ENCODE data around the gene PUS10. TPM values are rescaled to one million over a fixed set of nuclear protein-coding genes. Genes with fewer than 3 reads are reported as not detected.
"Not testable (repeated sequence)": the region's sequence is repeated elsewhere in the genome, so short reads cannot be mapped to it uniquely, and the experiment has no call there.

Gene PUS10
- total RNA-seq, 4 donors from 2014 or later = 11.8 to 20.6 (median 16.2) TPM

DNA sequence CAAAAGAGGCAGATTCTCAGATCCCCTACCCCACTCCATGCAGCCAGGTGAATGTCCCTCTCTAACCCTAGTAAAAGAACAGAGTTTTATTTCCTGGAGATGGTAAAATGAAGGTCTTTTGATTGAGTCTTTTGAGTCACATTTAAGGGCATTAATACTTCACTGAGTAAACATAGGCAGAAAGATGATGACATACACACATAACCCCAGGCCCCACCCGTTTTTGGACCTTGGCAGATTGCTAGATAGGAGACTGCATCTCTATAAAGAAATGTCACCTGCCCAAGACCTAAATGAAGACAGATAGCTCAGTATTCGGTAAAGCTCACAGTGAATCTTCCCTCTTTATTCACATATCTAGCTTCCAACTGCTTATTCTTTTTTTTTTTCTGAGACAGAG is 28.8 kb downstream of the PUS10 start:
- Histone ChIP-seq H3K4me3 (replicated peaks in 1 of 3) (no peak overlapping the region), H3K4me1 (no peaks in the 10 kb centered on the region), H3K9me3 (no peaks in the 10 kb centered on the region), H3K27ac (no peak overlapping the region), H3K27me3 (no peaks in the 10 kb centered on the region), H3K36me3 (no peaks in the 10 kb centered on the region)
- WGBS, 2 donors = 78 to 80% methylated on average over 2 of the region's 2 CpGs
- TF ChIP-seq POLR2A (IDR thresholded peaks at IDR 0.05) = no peak
- no peak for TF ChIP-seq CTCF (IDR thresholded peaks at IDR 0.05)
- no peak for DNase-seq
- intact Hi-C loops (cut with DNase I) = no loop called here

DNA sequence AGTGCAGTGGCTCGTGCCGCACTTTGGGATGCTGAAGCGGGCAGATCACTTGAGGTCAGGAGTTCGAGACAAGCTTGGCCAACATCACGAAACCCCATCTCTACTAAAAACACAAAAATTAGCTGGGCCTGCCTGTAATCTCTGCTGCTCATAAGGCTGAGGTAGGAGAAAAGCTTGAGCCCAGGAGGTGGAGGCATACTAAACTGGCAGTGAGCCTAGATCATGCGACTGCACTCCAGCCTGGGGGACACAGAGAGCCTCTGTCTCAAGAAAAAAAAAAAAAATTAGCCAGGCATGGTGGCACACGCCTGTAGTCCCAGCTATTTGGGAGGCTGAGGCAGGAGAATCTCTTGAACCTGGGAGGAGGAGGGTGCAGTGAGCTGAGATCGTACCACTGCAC is 30.4 kb downstream of the PUS10 start:
- H3K9me3 ChIP-seq; H3K27me3 ChIP-seq; H3K4me1 ChIP-seq; DNase-seq; H3K4me3 ChIP-seq (replicated peaks in 1 of 3); H3K27ac ChIP-seq; H3K36me3 ChIP-seq; intact Hi-C loops (cut with DNase I): not testable (repeated sequence)
- 89 to 91% methylated on average over 8 of the region's 8 CpGs for WGBS, 2 donors

GRCh38 chr2:60987041-60987440 is 31.0 kb downstream of the PUS10 start:
- 89 to 93% methylated on average over 2 of the region's 2 CpGs for WGBS, 2 donors
- Histone ChIP-seq H3K4me1 (no peaks in the 10 kb centered on the region), H3K4me3 (replicated peaks in 1 of 3) (no peak overlapping the region), H3K36me3 (no peaks in the 10 kb centered on the region), H3K27ac (no peak overlapping the region), H3K27me3 (no peaks in the 10 kb centered on the region), H3K9me3 (no peaks in the 10 kb centered on the region)
- no peak for TF ChIP-seq POLR2A (IDR thresholded peaks at IDR 0.05)
- TF ChIP-seq CTCF (IDR thresholded peaks at IDR 0.05) = no peak
- intact Hi-C loops (cut with DNase I) = no loop called here
- DNase-seq = no peak

- H3K4me3 ChIP-seq (replicated peaks in 1 of 3) = no peak overlapping the region
- intact Hi-C loops (cut with DNase I) = no loop called here
- H3K36me3 ChIP-seq = no peaks in the 10 kb centered on the region
- 86 to 94% methylated on average over 1 of the region's 1 CpG for WGBS, 2 donors
- H3K27ac ChIP-seq = no peak overlapping the region
- no peaks in the 10 kb centered on the region for H3K4me1 ChIP-seq
- H3K27me3 ChIP-seq = no peaks in the 10 kb centered on the region
- H3K9me3 ChIP-seq = no peaks in the 10 kb centered on the region
- TF ChIP-seq POLR2A (IDR thresholded peaks at IDR 0.05) (no peak), CTCF (IDR thresholded peaks at IDR 0.05) (no peak)
- DNase-seq = no peak
Observed at GRCh38 chr2:60984720-60985119, 33.3 kb downstream of the PUS10 start.

DNA sequence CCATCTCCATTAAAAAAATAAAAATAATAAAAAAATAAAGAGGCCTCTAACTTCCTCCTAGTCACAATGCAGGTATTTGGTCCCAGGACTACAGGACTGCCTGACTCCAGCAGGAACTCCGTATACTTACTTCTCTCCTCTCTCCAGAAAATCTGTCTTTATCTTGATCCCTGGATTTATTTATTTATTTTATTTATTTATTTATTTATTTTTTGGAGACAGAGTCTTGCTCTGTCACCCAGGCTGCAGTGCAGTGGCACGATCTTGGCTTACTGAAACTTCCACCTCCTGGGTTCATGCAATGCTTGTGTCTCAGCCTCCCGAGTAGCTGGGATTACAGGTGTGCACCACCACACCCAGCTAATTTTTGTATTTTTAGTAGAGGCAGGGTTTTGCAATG is 36.0 kb downstream of the PUS10 start:
- DNase-seq; H3K27me3 ChIP-seq; H3K4me3 ChIP-seq (replicated peaks in 1 of 3); H3K27ac ChIP-seq; intact Hi-C loops (cut with DNase I); H3K36me3 ChIP-seq; H3K9me3 ChIP-seq; H3K4me1 ChIP-seq: not testable (repeated sequence)
- WGBS, 2 donors = 97% methylated on average over 3 of the region's 3 CpGs

DNA sequence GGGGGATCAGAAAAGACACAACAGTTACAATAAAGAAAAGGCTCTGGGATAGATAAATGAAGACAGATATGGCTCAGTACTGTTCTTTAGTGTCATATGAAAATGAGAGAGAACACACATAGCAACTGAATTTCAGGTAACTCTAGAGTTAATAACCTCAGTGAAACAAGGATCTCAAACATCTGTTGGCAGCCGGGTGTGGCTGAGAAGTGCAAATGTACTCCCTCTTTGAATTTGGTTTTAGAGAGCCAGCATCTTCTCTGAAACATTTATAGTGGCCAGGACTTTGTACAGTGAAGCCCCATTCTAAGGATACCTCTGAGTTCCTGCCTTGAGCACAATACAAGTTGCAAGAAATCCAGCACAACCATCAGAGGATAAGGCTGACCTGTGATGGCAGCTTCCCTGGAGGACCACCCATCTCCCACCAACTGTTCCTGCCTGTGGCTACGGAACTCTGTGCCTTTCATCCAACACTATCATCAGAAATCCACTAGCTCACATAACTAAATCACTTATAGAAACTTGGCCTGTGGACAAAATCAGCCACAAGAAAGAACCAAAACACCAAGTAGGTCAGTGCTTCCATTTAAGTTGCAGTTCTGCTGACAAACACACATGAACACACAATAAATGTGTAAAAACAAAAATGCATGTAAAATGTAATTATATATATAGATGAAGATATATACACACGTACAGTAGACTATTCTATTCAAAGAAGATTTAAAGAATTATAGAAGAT is 37.8 kb downstream of the PUS10 start:
- Histone ChIP-seq H3K4me1 (no peaks in the 10 kb centered on the region), H3K27me3 (no peaks in the 10 kb centered on the region), H3K27ac (no peak overlapping the region), H3K9me3 (no peaks in the 10 kb centered on the region), H3K4me3 (replicated peaks in 1 of 3) (no peak overlapping the region), H3K36me3 (no peaks in the 10 kb centered on the region)
- WGBS, 2 donors = 85 to 91% methylated on average over 3 of the region's 3 CpGs
- intact Hi-C loops (cut with DNase I) = no loop called here
- no peak for DNase-seq
- TF ChIP-seq CTCF (IDR thresholded peaks at IDR 0.05) = no peak
- no peak for TF ChIP-seq POLR2A (IDR thresholded peaks at IDR 0.05)
